HG02763 (cell line): Measurements from ENCODE around the gene KCTD21.
A peak's percentile ranks its signal among the peaks of the same experiment; 100 is the strongest.
"Not testable (repeated sequence)": the region's sequence is repeated elsewhere in the genome, so short reads cannot be mapped to it uniquely, and the experiment has no call there.

Experiments used
- ATAC-seq: cut with Tn5 transposase; IDR thresholded peaks from one replicate; pipeline ENCODE4 v1.9.1; 2021; ENCODE audit warnings: mild to moderate bottlenecking, moderate library complexity; ENCODE audit not compliant: unreplicated experiment

The KCTD21 gene, protein sequence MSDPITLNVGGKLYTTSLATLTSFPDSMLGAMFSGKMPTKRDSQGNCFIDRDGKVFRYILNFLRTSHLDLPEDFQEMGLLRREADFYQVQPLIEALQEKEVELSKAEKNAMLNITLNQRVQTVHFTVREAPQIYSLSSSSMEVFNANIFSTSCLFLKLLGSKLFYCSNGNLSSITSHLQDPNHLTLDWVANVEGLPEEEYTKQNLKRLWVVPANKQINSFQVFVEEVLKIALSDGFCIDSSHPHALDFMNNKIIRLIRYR

DNA sequence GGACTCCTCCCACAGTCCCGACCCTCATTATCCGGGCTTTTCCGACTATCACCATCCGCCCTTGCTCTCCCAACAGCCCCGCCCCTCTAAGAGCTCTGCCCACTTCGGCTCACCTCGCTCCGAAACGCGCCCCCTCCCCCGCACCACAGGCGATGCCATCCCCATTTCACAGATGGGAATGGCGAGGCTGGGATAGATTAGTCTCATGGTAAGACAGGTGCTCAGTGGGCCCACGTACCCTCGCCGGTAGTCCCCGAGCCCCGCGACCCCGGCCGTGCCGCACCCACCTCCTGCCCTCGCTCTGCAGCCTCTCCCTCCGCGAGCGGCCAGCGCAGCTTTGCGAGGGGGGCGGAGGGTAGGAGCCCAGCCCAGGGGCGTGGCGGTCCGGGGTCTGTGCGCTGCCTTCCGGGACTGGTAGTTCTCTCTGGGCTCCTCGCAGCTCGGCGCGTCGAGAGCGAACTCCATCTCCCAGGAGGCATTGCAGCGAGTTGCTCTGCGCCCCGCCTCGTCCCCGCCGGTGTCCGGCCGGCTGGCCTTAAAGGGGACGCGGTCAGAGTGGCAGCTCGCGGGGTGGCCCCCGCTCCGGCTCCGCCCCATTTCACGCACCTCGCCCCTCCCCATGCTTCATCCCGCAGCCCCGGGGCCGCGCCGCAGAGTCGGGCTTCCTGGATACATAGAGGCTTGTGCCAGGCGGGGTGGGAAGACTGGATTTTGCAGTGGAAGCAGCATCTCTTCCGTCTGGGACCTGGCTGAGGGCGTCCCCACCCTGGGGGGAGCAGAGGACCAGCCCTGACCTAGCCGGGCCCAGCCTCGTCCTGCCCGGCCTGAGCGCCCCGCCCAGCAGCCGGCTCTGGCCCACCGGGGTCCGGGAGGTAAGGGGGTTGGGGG lies at the start of gene KCTD21, which contains the start of gene USP35:
Gene KCTD21 (minus strand): TSS at position 341 of the 888 bp plus-strand sequence. CDS start 14,072 bp downstream, outside the sequence.
Gene USP35 (plus strand): TSS at position 634 of the 888 bp plus-strand sequence. CDS start 7,327 bp downstream, outside the sequence.
- ATAC-seq, result peak; percentile 95

DNA sequence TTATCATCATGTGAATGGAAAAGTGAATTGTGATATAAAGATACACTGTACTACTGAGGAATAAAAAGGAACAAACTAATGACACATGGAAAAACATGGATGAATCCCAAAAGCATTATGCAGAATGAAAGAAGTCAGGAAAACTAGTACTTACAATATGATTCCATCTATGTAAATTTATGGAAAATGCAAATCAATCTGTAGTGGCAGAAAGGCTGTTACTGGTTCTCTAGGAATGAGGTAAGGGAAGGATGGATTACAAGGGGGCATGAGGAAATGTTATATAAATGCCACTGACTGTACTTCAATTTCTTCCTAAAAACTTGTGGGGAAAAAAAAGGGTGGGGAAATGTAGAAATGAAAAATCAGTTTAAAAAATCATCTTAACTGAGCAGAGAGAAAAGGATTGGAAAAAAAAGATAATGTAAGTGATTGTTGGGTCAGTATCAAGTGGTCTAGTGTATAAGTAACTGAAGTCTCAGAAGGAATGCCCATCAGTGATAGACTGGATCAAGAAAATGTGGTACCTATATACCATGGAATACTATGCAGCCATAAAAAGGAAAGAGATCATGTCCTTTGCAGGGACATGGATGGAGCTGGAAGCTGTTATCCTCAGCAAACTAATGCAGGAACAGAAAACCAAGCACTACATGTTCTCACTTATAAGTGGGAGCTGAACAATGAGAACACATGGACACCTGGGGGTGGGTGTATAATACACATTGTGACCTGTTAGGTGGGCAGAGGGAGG lies 49.0 kb upstream of the KCTD21 start:
- ATAC-seq, result no peak

DNA sequence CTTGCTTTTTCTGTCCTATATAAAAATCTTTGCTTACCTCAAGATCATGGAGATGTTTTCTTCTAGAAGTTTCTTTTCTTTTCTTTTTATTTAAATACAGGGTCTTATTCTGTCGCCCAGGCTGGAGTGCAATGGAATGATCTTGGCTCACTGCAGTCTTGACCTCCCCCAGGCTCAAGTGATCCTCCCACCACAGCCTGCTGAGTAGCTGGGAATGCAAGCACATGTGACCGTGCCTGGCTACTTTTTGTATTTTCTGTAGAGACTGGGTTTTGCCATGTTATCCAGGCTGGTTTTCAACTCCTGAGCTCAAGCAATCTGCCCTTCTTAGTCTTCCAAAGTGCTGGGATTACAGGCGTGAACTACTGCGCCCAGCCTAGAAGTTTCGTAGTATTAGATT lies 45.6 kb upstream of the KCTD21 start:
- no peak for ATAC-seq

DNA sequence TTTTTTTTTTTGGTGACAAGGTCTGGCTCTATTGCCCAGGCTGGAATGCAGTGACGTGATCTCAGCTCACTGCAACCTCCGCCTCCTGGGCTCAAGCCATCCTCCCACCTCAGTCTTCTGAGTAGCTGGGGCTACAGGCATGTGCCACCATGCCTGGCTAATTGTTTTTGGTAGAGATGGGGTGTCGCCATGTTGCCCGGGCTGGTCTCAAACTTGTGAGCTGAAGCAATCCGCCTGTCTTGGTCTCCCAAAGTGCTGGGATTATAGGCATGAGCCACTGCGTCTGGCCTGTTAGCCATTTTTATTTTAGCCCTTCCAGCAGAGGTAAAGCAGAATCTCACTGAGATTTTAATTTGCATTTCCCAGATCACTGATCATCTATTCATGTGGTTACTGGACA lies 44.6 kb upstream of the KCTD21 start:
- ATAC-seq, result not testable (repeated sequence)

DNA sequence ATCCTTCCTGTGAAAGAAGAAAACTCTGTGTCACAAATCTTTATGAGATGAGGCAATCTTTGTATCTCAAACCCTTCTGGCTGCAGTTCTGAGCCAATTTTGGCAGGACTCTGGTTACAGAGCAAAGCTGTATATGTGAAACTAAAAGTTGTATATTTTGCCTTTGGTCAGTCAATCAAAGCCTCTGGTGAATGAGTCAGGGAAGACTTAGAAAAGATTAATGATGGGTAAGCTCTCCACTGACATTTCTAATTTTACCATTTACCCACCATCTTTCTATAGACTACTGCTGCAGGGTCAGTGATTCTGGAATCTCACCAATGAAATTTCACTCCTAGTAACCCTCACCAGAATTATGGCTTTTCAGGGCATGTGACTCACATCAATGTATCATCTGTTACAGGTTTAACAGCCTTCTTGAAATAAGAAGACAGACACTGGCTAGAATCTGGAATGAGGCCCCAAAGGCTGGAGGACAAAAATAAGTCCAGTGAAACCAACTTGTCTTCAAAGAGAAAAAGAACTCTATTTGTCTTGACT lies 43.6 kb upstream of the KCTD21 start:
- no peak for ATAC-seq

DNA sequence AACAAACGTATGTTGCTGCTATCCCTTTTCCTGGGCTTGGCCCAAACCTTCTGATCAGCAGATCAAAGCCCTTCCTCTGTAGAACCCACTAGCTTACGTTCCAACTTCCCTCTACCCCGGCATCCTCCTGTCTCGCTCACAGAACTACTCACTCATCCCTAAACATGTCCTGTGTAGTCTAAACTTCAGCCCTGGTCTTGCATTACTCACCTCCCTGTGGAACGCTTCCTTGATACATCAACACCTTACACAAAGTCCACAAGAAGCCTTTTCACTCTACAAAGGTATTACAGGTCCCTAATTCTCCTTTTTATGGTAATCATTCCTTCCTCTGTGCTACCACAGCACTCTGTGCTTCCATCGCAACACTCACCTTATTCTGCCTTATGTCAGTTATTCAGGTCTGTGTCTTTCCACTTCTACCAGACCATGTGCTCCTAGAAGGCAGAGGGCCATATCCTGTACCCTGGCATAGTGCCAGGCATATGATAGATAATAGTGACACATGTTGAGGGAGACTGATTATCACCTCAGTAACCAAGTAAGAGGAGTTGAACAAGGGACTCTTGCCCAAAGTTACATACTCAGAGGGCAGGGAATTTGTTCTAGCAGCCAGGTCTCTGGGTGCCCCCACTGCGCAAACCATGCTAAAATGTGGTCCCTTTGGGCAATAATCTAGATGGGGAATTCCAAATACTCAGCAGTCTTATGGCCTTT lies 41.9 kb upstream of the KCTD21 start:
- ATAC-seq, result no peak

DNA sequence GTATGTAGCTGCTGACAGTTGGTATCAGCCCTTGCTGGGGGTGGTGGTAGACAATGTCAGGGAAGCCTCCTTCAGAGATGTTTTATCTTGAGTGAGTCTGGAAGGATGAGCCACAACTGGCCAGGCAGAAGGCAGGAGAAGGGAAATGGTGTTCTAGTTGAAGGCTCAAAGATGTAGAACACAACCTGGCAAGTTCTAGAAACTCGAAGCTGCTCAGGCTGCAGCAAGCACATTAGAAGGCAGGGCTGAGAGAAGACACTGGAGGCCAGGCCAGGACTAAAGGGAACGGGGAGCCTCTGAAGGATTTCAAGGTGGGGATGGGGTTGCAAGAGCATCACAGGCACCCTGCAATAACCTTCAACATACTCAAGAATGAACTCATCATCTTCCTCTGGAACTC lies 40.7 kb upstream of the KCTD21 start:
- no peak for ATAC-seq

DNA sequence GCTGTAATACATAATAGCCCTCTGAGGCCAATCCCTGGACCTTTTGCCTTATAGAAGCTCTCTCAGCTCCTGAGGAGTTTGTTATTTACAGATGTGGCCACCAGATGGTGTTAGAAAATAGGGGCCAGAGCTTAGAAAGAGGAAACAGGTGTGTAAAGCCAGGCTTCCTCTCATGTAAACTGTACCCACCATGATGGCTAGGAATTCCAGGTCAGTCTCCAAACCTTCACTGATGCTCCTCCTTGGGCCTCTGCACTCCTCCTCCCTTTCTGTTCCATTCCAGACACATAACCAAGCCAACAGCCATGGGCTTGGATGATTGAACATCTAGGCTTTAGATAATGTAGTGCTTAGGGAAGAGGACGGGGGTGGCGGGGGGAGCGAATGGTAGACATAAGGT lies 40.0 kb upstream of the KCTD21 start:
- peak; percentile 49 for ATAC-seq

DNA sequence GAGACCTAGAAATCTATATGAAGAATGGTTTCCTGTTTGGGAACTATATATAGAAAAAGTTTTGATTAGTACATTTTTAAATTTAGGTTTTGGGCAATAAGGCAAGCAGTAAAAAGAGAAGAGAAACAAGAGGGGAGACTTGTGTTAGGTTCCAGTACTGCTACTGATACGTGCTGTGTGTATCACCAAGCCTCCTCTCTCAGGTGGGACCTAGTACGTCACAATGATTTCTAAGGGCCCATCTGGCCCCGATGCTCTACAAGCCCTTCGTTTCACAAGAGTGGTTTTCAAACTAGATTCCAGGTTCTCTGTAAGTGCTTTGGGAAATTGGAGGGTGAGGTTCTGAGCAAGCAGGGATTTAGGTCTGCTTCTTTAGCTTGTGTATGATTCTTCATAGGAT lies 39.5 kb upstream of the KCTD21 start:
- ATAC-seq, result no peak

DNA sequence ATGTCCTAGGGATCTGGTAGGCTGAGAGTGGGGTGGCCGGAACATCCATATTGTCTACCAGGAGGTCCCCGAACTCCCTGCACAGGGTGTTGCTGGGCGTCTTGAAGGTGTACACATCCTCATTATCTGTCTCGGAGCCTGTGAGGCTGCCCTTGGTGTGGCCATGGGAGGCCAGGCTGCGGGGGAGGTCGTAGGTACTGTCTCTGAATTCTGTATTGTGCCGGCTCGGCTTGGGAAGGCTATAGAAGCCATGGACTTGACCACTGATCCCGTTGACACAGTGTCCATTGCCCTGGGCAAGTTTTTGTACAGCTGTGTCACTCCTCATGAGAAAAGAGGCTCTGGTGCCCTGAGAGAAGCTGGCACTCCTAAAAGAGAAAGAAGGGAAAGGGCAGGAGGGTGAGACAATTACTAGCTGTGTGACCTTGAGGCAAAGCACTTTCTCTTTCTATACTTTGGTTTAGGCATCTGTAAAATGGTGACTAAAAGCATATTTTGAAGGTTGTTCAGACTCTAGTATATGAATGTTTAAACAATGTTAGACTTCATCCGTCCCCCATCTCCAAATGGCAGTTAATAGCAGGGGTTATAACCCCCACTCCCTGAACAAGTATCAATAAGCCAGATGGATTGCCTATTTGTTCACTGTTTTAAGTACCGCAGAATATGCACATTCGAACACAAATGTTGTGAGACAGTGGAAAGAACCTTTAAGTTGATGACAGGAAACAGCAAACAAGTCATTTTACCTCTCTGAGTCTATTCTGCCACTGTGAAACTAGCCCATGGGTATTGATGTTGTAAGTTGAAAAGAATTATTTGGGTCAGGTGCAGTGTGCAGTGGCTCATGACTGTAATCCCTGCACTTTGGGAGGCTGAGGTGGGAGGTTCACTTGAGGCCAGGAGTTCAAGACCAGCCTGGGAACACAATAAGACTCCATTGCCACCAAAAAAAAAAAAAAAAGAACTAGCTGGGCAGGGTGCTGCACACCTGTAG lies 38.6 kb upstream of the KCTD21 start:
- no peak for ATAC-seq

DNA sequence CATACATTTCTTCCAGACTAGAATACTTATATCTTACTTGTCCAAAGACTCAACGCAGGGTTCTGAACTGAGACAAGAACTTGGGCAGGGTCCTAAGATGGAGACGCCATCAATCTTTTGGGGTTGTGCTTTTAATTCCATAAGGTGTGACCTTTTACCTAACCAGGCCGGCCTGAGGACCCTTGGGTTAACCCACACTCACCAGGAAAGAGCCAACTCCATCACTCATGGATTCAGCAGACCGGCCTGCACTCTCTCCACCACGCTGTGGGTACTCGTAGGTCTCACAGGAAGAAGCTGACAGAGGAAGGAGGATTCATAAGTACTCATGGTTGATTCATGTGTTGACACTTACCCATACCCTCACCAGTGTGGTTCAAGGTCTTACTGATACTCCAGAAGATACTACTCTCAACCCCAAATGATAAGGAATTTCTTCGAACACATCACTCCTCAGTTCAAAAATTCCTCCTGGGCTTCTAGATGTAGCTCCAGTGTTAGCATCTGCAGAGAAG lies 36.5 kb upstream of the KCTD21 start:
- no peak for ATAC-seq

DNA sequence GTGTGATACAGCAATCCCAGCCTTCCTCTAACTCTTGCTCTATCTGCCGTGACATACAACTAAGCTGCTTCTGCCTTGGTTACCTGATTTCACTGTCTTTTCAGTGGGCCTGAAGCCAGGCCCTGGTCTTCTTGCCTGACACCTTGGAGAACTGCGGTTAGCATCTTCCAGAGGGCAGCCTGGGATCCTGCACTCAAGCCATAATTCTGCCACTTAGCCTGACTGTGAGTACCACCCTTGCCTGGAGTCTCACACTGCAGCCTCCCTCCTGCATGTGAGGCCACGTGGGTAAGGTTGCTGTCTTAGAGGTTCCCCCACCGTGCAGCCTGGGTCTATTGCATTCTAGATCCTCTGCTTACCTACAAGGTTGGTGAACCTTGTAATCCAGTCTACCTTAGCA lies 36.1 kb upstream of the KCTD21 start:
- no peak for ATAC-seq

DNA sequence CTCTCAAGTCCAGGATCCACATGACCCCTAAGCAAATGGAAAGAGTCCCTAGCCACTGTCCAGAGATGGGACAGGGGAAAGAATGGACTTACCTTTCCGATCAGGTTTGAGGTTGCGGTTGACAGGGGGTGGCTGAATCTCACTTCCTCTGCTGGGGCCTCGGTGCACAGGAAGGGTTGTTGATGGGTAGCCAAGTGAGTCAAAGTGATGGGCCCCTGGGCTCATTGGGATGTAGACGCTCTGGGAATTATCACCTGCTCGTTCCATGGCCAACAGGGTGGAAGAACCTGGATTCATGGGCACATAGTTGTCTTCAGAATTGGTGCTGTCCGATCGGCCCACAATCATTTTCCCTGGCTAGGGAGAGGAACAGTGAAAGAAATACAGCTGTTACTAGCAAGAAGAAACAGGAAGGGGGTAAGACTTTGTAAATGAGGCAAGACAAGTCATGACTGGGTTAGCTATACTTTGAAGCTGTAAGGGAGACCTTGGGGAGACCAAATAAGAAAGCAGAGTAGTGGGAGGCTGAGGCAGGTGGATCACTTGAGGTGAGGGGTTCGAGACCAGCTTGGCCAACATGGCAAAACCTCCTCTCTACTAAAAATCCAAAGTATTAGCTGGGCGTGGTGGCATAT lies 35.0 kb upstream of the KCTD21 start:
- peak; percentile 65 for ATAC-seq

DNA sequence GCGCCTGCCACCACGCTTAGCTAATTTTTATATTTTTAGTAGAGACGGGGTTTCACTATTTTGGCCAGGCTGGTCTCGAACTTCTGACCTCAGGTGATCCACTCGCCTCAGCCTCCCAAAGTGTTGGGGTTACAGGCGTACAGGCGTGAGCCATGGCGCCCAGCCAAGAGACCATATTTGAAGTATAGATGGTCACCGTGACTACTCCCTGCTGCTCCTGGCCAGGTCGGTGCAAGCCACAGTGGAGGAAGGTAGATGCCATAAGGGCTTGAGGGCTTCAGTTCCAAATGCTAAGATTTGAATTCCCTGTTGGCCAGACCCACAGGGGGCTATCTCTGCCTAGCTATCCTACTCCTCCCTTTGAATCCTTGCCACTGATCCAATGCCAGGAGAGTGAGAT lies 34.3 kb upstream of the KCTD21 start:
- not testable (repeated sequence) for ATAC-seq

DNA sequence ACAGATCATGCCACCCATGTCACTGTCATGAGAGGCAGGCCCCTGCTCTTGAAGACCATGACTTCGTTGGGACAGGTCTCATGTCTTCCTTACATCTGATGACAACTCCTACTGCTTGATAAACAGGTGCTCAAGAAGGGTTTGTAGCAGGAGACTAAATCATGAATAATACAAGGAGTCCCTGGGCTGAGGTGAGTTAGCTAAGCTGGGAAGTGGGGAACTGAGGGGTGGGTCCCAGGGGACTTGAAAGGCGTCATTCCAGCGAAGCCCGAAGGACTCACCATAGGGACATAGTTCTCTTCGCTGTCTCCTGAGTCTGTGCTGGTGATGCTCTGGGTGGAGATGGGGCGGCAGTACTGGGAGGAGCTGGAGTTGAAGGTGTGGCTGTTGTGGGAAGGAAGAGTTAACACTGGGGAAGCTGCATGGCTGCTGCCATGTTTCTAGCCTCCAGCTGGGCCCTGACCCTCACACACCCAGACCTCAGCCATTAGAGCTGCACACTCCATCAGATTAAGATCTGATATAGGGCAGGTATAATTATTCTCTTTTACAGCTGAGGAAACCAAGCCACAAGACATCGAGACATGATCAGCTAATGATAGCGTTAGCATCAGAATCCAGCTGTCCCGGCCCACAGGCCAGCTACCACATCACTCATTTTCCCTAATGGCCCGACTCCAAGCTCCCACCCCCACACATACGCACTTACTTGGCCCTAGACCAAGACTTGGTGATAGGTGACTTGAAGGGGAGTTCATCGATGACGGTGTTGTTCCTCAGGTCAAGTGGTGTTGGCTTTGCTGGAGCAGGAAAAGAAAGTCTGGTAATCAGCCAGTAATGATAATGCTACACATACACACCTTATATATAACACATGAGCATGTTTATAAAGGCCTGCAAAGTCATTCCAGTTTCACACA lies 33.2 kb upstream of the KCTD21 start:
- no peak for ATAC-seq

DNA sequence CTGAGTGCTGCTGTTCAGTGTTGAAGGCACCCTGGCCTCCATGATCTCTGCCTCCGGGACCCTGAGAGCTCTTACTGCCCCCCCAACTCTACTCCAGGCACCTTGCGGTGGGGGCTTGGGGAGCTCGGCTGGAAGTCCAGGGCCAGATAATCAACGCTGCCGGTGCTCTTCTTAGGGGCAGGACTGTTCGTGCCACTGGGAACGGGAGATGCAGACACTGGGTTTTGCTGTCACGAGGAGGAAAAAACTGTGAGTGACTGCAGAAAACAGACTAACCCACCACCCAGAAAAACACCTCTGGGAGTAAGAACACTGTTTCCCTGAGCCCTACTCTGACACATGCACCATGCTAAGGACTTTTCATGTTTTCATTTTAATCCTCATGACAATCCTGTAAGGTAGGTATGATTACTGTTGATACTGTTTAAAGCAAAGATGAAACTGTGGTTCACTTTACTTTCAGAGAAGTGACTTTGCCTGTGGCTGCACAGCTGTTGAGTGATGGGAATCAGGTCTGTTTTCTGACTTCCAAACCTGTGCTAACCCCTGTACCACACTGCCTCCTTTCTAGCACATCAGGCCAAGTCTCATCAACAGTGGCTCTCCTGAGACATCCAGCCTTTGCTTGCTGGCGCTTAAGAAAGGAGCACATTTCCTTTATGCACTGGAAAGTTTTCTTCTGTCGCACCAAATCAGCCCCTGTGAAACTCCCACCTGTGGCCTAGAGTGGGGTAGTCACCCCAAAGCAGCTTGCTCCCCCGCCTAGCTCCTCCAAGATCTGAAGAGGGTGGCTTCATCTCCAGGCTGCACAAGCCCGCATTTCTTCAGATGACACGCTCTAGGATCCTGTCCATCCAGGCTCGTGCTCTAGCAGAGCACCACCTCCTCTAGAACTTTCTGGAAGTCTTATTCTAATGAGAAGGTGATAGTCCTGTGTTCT lies 32.1 kb upstream of the KCTD21 start:
- no peak for ATAC-seq
